GM19238 (cell line): ENCODE measurements around the gene GNAI1.

ENCODE experiments used
- DNase-seq: peaks from one replicate; pipeline ENCODE4 v3.0.0; 2011; ENCODE audit warnings: low spot score; ENCODE audit not compliant: insufficient read length

Gene GNAI1

GRCh38 chr7:80249184-80249583, 114.6 kb downstream of the GNAI1 start:
- DNase-seq: no peak

DNA sequence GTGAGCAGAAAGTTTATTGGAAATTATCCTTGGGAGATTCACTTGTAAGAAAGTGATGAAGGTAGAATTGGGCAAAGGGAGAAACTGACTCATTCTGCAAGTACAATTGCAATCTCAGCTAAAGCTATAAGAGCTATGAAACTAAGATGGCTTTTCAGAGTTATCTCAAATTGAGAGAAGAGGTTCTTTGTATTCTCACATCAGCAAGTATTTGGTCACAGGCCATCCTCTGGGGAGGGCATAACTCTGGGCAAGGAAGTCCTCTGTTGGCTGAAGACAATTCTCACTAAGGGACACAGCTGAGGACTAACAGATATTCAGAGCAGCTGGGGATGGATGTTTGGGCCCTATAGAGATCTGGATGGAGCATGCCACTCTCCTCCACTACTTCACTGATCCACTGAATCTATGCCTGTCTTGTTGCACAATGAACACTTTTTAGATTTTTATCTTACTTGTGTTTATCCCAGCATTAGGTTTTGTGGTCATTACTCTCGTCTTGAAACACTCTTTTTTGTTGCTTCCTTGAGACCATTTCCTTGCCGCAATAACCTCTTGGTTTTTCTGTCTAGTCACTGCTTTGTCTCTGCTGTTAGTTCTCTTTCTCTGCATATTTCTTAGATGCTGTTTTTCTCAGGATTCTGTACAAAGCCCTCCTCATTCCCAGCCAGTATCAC, 115.1 kb downstream of the GNAI1 start:
- no peak for DNase-seq

DNA sequence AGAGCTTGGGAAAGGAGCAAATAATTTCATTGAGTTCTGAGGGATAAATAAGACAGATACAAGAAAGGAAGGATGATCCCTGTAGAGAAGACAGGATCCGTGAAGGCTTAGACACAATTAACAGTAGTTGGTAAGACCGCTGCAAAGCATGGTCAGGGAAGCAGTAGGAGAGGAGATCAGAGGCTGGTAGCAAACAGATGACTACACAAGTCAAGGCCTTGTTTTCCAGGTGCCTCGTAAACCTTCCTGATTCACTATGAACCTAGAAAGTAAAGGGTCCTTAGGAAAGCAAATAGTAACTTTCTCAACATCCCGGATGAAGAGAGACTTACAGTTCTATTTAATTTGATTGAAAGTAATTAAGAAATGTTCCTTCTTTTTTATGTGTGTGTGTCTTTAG, 118.6 kb downstream of the GNAI1 start:
- DNase-seq: no peak

DNA sequence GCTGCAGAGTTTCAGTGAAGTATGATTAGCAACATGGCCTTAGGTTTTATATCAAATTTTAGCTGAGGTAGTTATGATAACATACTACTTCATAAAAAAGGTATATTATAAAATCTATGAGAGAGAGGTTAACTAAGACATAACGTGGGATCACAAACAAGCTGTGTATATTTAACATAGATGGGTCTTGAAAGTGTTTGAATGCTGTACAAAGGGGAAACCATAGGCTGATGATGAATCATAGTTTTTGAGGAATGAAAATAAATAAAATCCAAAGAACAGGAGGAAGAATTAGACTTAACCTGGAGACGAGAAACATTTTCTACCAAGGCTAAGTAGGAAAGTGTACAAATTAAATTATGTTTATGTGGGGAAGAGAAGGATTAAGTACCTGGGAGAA, 119.0 kb downstream of the GNAI1 start:
- DNase-seq: no peak

DNA sequence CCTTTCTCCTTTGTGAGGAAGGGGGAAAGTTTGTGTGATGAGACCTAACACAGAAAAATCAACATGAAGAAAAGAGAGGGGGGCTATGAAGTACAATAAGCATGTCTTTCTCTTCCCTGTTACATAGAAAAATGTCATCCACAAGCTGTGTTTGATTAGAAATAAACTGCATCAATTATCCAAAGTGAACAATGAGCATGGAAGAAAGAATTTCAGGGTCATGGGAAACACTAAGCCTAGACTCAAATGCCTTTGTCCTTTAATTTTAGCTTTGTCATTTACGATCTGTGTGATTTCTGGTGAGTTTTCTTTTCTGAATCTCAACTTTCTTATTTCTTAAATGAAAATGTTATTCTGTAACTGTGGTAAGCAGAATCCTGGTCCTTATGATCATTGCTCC, 121.0 kb downstream of the GNAI1 start:
- DNase-seq: no peak

DNA sequence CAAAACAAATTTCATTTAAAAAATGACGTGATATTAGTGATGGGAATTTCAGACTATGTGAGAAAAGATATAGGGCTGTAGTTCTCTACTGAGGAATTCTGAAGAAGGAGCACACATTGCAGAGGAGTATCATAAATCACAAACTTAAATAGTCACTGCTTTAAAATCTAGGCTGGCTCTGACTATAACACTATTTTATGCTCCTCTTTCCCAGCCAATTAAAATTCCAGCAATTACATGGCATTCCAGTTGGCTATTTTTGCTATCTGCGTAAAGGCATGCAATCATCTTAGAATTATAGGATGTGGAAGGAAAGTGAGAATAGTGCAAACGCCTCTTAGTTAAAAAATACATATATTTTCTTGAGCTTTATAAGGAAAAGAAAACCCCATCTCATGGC, 123.1 kb downstream of the GNAI1 start:
- DNase-seq: no peak

DNA sequence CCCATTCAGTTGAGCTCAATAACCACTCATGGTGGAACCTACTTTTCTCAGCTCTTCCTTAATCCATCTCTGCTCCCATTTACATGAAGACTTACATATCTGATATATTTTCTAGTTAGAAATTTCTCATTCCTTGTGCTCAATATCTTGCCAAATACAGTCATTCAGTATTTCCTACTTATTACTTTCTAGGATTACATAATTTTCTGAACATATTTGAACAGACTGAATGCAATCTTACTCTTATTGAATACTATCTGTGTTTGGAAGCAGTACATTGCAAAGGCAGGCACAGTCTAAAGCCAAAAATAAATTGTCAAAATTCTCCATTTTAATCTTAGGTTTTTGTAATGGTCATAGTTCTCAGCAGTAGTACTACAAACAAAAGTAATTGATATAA, 126.0 kb downstream of the GNAI1 start:
- DNase-seq: no peak

DNA sequence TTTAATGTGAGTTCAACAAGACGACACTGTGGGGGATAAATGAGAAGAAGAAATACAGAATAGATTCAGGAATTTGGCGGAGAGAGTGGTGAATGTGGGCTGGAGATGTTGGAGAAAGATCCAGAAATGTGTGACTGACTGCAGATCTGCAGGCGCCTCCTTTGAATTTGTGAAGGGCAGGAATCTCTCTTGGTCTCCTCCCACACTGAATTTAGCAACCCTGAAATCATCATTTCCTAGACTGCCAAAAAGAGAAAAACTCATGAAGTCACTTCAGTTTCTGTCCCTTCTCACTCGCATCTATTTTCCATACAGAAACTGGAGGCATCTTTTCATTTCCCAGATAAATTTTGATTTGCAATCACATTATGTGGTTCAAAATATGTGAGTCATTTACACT, 128.7 kb downstream of the GNAI1 start:
- no peak for DNase-seq

GRCh38 chr7:80263821-80264220, 129.2 kb downstream of the GNAI1 start:
- DNase-seq: no peak

DNA sequence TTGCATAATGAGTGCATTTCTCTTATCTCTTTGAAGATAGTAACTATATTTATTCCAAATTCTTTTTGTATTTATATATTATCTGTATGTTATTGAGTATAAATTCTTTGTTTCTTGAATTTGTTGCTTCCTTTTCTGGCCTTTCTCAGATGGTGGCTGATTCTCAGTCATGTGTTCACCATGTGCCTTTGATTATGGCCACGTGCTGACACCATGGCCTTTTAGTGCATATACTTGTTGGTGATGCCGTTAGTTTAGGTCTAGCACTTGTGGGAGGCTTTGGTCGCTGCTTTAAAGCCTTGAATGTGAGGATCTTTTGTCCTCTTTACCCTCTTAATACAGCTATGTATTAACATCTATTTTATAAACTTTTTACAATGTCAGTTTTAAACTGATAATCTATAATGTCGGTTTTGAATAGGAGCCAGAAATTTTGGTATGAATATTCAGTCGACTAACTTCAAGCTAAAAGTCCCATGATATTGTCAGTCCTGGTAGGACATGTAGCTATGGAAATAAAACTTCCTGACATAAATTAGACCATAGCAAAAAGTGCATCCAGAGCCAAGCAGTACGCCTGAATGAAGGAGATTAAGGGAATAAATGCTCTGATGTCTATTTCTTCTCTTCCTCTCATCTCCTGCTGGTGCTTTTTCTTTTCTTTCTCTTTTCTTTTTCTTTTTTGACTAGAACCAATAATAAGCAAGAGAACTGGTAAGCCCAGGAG, 130.3 kb downstream of the GNAI1 start:
- DNase-seq: no peak

GRCh38 chr7:80272560-80273239, 138.1 kb downstream of the GNAI1 start:
- DNase-seq: no peak

DNA sequence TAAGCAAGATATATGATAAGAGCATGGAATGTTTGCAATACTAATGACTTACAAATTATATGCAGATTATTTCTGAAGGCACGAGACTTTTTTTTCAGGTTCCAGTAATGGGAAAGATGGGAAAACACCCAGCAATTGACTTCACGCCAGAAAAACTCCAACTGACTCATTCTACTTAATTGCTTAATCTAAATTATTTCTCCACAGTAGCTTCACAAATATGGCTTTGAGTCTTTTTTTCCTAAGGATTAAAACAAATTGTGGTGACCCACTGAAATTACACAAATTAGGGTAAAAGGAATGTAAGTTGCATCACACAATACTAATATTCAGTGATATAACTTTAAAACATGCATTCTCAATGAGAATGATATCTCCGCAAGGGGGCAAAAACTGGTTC, 138.7 kb downstream of the GNAI1 start:
- DNase-seq: no peak

DNA sequence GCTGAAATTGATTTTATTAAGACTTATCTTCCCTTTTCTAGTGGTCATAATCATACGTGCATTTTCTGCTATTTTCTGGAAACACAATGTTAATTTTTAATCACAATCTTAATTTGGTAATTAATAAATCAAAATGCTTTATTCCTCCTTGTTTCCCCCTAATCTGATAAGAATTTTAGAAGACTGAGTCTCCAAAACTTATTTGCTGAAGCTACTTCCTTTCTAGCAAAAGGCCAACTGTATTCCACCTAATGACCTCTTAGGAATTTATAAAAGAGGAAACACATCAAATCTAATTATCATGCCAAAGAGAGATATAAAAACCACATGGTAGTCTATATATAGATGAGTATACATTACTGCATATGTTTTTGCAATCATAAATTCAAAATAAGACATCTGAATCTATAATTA, 140.6 kb downstream of the GNAI1 start:
- DNase-seq: no peak
